Measurements from ENCODE around the gene CXorf58. TPM values are rescaled to one million over a fixed set of nuclear protein-coding genes. Genes with fewer than 3 reads are reported as not detected.
A peak's percentile ranks its signal among the peaks of the same experiment; 100 is the strongest.
"Not testable (repeated sequence)": the region's sequence is repeated elsewhere in the genome, so short reads cannot be mapped to it uniquely, and the experiment has no call there.

CXorf58 gene
- total RNA-seq, 2 experiments from 2014 or later, result not detected

- no peak for DNase-seq
- no peaks in the 10 kb centered on the region for H3K4me1 Mint-ChIP-seq
- POLR2A ChIA-PET, result interaction anchor here (0.8 kb wide), 1 partner anchor 10 kb away, joined by 4 read pairs; no protein-coding TSS in a partner anchor
- H3K27ac Mint-ChIP-seq, result no peak overlapping the region
- H3K4me3 Mint-ChIP-seq, result no peak overlapping the region
- H3K27me3 Mint-ChIP-seq, result no peaks in the 10 kb centered on the region
- H3K9me3 Mint-ChIP-seq, result no peaks in the 10 kb centered on the region
- H3K36me3 Mint-ChIP-seq (ENCODE audit: low read depth), result no peaks in the 10 kb centered on the region
- CTCF ChIA-PET, result no interaction called here
These were observed 31.4 kb downstream of the CXorf58 start for GRCh38 chrX:23939203-23939602.

GRCh38 chrX:23944234-23944633, 36.4 kb downstream of the CXorf58 start:
- Mint-ChIP-seq H3K27ac (no peak overlapping the region), H3K9me3 (no peaks in the 10 kb centered on the region), H3K4me3 (no peak overlapping the region), H3K27me3 (no peaks in the 10 kb centered on the region), H3K4me1 (no peaks in the 10 kb centered on the region), H3K36me3 (ENCODE audit: low read depth) (peaks cover 3% of the 10 kb centered on the region)
- ChIA-PET POLR2A (no interaction called here), CTCF (no interaction called here)
- DNase-seq, result no peak

- POLR2A ChIA-PET, result no interaction called here
- CTCF ChIA-PET, result no interaction called here
- no peaks in the 10 kb centered on the region for H3K9me3 Mint-ChIP-seq
- peaks cover 1% of the 10 kb centered on the region for H3K4me1 Mint-ChIP-seq
- no peak overlapping the region for H3K27ac Mint-ChIP-seq
- no peak overlapping the region for H3K4me3 Mint-ChIP-seq
- DNase-seq, result no peak
- no peaks in the 10 kb centered on the region for H3K27me3 Mint-ChIP-seq
- peaks cover 3% of the 10 kb centered on the region for H3K36me3 Mint-ChIP-seq (ENCODE audit: low read depth)
These were observed 37.4 kb downstream of the CXorf58 start for GRCh38 chrX:23945206-23945605.

- ChIA-PET CTCF (interaction anchor here (0.5 to 1.5 kb wide), 6 partner anchors 42 to 169 kb away, joined by 3 to 14 read pairs (median 4); partner anchors contain the start of genes APOO, CXorf58, EIF2S3 and SAT1), POLR2A (interaction anchor here (0.8 to 1.5 kb wide), 8 partner anchors 12 to 285 kb away, joined by 3 to 16 read pairs (median 6); partner anchors contain the start of genes APOO, CXorf58, EIF2S3 and PRDX4)
- Mint-ChIP-seq H3K4me1 (peaks cover 26% of the 10 kb centered on the region), H3K27ac (peak overlapping the region; percentile 93), H3K36me3 (ENCODE audit: low read depth) (no peaks in the 10 kb centered on the region), H3K27me3 (no peaks in the 10 kb centered on the region), H3K4me3 (peak overlapping the region; percentile 50), H3K9me3 (no peaks in the 10 kb centered on the region)
- no peak for DNase-seq
These were observed 44.6 kb downstream of the CXorf58 start for GRCh38 chrX:23952391-23952790.

- Mint-ChIP-seq H3K27me3 (no peaks in the 10 kb centered on the region), H3K9me3 (no peaks in the 10 kb centered on the region)
These were observed 45.4 kb downstream of the CXorf58 start for GRCh38 chrX:23952984-23953907.

GRCh38 chrX:23953908-23954269, 46.1 kb downstream of the CXorf58 start:
- ChIA-PET POLR2A (no interaction called here), CTCF (interaction anchor here (2.1 kb wide), 1 partner anchor 100 kb away, joined by 19 read pairs; the partner anchor contains the start of gene EIF2S3)
- Mint-ChIP-seq H3K4me1 (peaks cover 33% of the 10 kb centered on the region), H3K4me3 (peak overlapping the region; percentile 80), H3K27me3 (no peaks in the 10 kb centered on the region), H3K36me3 (ENCODE audit: low read depth) (no peaks in the 10 kb centered on the region), H3K27ac (peak overlapping the region; percentile 93), H3K9me3 (no peaks in the 10 kb centered on the region)
- DNase-seq, result peak; percentile 16

More at GRCh38 chrX:23952984-23953907, 45.4 kb downstream of the CXorf58 start:
- DNase-seq, result peak; percentile 56
- Mint-ChIP-seq H3K36me3 (ENCODE audit: low read depth) (no peaks in the 10 kb centered on the region), H3K4me1 (peaks cover 29% of the 10 kb centered on the region), H3K4me3 (peak overlapping the region; percentile 80), H3K27ac (peak overlapping the region; percentile 93)
- ChIA-PET POLR2A (interaction anchor here (0.8 to 1.5 kb wide), 8 partner anchors 13 to 286 kb away, joined by 3 to 16 read pairs (median 6); partner anchors contain the start of genes APOO, CXorf58, EIF2S3 and PRDX4), CTCF (interaction anchor here (0.5 to 1.5 kb wide), 5 partner anchors 42 to 170 kb away, joined by 3 to 14 read pairs (median 4); partner anchors contain the start of genes APOO, CXorf58, EIF2S3 and SAT1)

GRCh38 chrX:23954396-23954795, 46.6 kb downstream of the CXorf58 start:
- H3K4me1 Mint-ChIP-seq, result peaks cover 33% of the 10 kb centered on the region
- CTCF ChIA-PET, result interaction anchor here (2.1 kb wide), 1 partner anchor 100 kb away, joined by 19 read pairs; the partner anchor contains the start of gene EIF2S3
- H3K27me3 Mint-ChIP-seq, result no peaks in the 10 kb centered on the region
- POLR2A ChIA-PET, result no interaction called here
- H3K27ac Mint-ChIP-seq, result peak overlapping the region; percentile 93
- H3K4me3 Mint-ChIP-seq, result no peak overlapping the region
- no peaks in the 10 kb centered on the region for H3K36me3 Mint-ChIP-seq (ENCODE audit: low read depth)
- no peak for DNase-seq
- no peaks in the 10 kb centered on the region for H3K9me3 Mint-ChIP-seq

- POLR2A ChIA-PET, result no interaction called here
- Mint-ChIP-seq H3K4me3 (no peak overlapping the region), H3K27me3 (no peaks in the 10 kb centered on the region), H3K4me1 (peaks cover 7% of the 10 kb centered on the region), H3K36me3 (ENCODE audit: low read depth) (no peaks in the 10 kb centered on the region), H3K27ac (peak overlapping the region; percentile 8), H3K9me3 (no peaks in the 10 kb centered on the region)
- no peak for DNase-seq
- CTCF ChIA-PET, result no interaction called here
These were observed 52.0 kb downstream of the CXorf58 start for GRCh38 chrX:23959781-23960180.

- CTCF ChIA-PET, result no interaction called here
- H3K4me1 Mint-ChIP-seq, result no peaks in the 10 kb centered on the region
- H3K36me3 Mint-ChIP-seq (ENCODE audit: low read depth), result no peaks in the 10 kb centered on the region
- POLR2A ChIA-PET, result no interaction called here
- H3K4me3 Mint-ChIP-seq, result no peak overlapping the region
- H3K27ac Mint-ChIP-seq, result no peak overlapping the region
- DNase-seq, result no peak
- no peaks in the 10 kb centered on the region for H3K9me3 Mint-ChIP-seq
- H3K27me3 Mint-ChIP-seq, result no peaks in the 10 kb centered on the region
These were observed 56.4 kb downstream of the CXorf58 start for GRCh38 chrX:23964191-23964590.

GRCh38 chrX:23965630-23966029, 57.8 kb downstream of the CXorf58 start:
- H3K4me3 Mint-ChIP-seq; H3K27me3 Mint-ChIP-seq; H3K27ac Mint-ChIP-seq; H3K4me1 Mint-ChIP-seq; CTCF ChIA-PET; DNase-seq; POLR2A ChIA-PET; H3K36me3 Mint-ChIP-seq (ENCODE audit: low read depth); H3K9me3 Mint-ChIP-seq: not testable (repeated sequence)

GRCh38 chrX:23978491-23978890, 70.7 kb downstream of the CXorf58 start:
- no peak overlapping the region for H3K27ac Mint-ChIP-seq
- no peak overlapping the region for H3K4me3 Mint-ChIP-seq
- CTCF ChIA-PET, result no interaction called here
- POLR2A ChIA-PET, result no interaction called here
- no peaks in the 10 kb centered on the region for H3K9me3 Mint-ChIP-seq
- H3K36me3 Mint-ChIP-seq (ENCODE audit: low read depth), result peaks cover 11% of the 10 kb centered on the region
- no peaks in the 10 kb centered on the region for H3K27me3 Mint-ChIP-seq
- DNase-seq, result no peak
- peaks cover 3% of the 10 kb centered on the region for H3K4me1 Mint-ChIP-seq

GRCh38 chrX:23980011-23980441, 72.2 kb downstream of the CXorf58 start:
- no peaks in the 10 kb centered on the region for H3K9me3 Mint-ChIP-seq
- ChIA-PET CTCF (interaction anchor here (1.7 kb wide), 1 partner anchor 74 kb away, joined by 3 read pairs; no protein-coding TSS in a partner anchor), POLR2A (no interaction called here)
- DNase-seq, result no peak
- peaks cover 3% of the 10 kb centered on the region for H3K4me1 Mint-ChIP-seq
- no peak overlapping the region for H3K27ac Mint-ChIP-seq
- no peaks in the 10 kb centered on the region for H3K27me3 Mint-ChIP-seq
- peaks cover 14% of the 10 kb centered on the region for H3K36me3 Mint-ChIP-seq (ENCODE audit: low read depth)
- no peak overlapping the region for H3K4me3 Mint-ChIP-seq

GRCh38 chrX:23981222-23981621, 73.4 kb downstream of the CXorf58 start:
- CTCF ChIA-PET, result interaction anchor here (1.7 kb wide), 1 partner anchor 73 kb away, joined by 3 read pairs; no protein-coding TSS in a partner anchor
- POLR2A ChIA-PET, result no interaction called here

More at GRCh38 chrX:23981222-23981621, 73.4 kb downstream of the CXorf58 start:
- H3K4me1 Mint-ChIP-seq, result peaks cover 3% of the 10 kb centered on the region
- no peak for DNase-seq
- H3K36me3 Mint-ChIP-seq (ENCODE audit: low read depth), result peaks cover 16% of the 10 kb centered on the region
- no peaks in the 10 kb centered on the region for H3K9me3 Mint-ChIP-seq
- no peak overlapping the region for H3K27ac Mint-ChIP-seq
- H3K4me3 Mint-ChIP-seq, result no peak overlapping the region
- no peaks in the 10 kb centered on the region for H3K27me3 Mint-ChIP-seq
